Loucy (cell line): ENCODE results near the gene MANSC4.

Experiments used
- H2AFZ ChIP-seq: fragments of 200-600 bp; sonication (generic); 2 replicates; pipeline ENCODE4 v1.6.0; 2016; ENCODE audit warnings: antibody characterized with exemption, mild to moderate bottlenecking, low read length, moderate library complexity
- H3F3A ChIP-seq: fragments of 200-600 bp; 2 replicates; pipeline ENCODE4 v1.6.0; 2016; ENCODE audit warnings: antibody characterized with exemption, low read depth, mild to moderate bottlenecking
- H3K27me3 ChIP-seq: fragments of 200-600 bp; sonication (generic); 2 replicates; pipeline ENCODE4 v1.6.1; 2014; ENCODE audit warnings: low read length, mild to moderate bottlenecking; ENCODE audit not compliant: insufficient read depth, poor library complexity, severe bottlenecking
- H3K36me3 ChIP-seq: fragments of 200-600 bp; sonication (generic); 2 replicates; pipeline ENCODE4 v1.6.1; 2016; ENCODE audit warnings: low read length; ENCODE audit not compliant: insufficient read depth
- H3K4me1 ChIP-seq: fragments of 200-600 bp; sonication (generic); 2 replicates; pipeline ENCODE4 v1.5.1; 2014; ENCODE audit warnings: low read length, mild to moderate bottlenecking; ENCODE audit not compliant: insufficient read depth, poor library complexity, severe bottlenecking
- H3K4me2 ChIP-seq: fragments of 200-600 bp; sonication (generic); 2 replicates; pipeline ENCODE4 v1.6.0; 2014; ENCODE audit warnings: antibody characterized with exemption, low read length, low read depth, mild to moderate bottlenecking; ENCODE audit not compliant: poor library complexity, severe bottlenecking
- H3K4me3 ChIP-seq: fragments of 200-600 bp; sonication (generic); 2 replicates; pipeline ENCODE4 v1.5.1; 2014; ENCODE audit warnings: low read length, mild to moderate bottlenecking, mixed read lengths; ENCODE audit not compliant: poor library complexity, severe bottlenecking
- H3K79me2 ChIP-seq: fragments of 200-600 bp; sonication (generic); 2 replicates; pipeline ENCODE4 v1.6.1; 2014; ENCODE audit warnings: low read length; ENCODE audit not compliant: insufficient read depth
- H3K9ac ChIP-seq: fragments of 200-600 bp; sonication (generic); 2 replicates; pipeline ENCODE4 v1.6.0; 2014; ENCODE audit warnings: mild to moderate bottlenecking, low read depth, low read length, moderate library complexity; ENCODE audit not compliant: poor library complexity, severe bottlenecking
- H3K9me2 ChIP-seq: fragments of 200-600 bp; sonication (generic); replicated peaks from 2 replicates; pipeline ENCODE4 v1.6.1; 2016; ENCODE audit warnings: low read depth, low read length, mixed read lengths
- H3K9me3 ChIP-seq: fragments of 200-600 bp; sonication (generic); 2 replicates; pipeline ENCODE4 v1.6.1; 2014; ENCODE audit warnings: mild to moderate bottlenecking, antibody characterized with exemption, low read length, low read depth; ENCODE audit not compliant: insufficient read depth
- H4K20me1 ChIP-seq: fragments of 200-600 bp; sonication (generic); 2 replicates; pipeline ENCODE4 v1.6.0; 2014; ENCODE audit warnings: antibody characterized with exemption, low read length, mild to moderate bottlenecking; ENCODE audit not compliant: insufficient read depth, poor library complexity, severe bottlenecking
- EZH2phosphoT487 ChIP-seq: fragments of 200-600 bp; IDR thresholded peaks from 2 replicates; pipeline ENCODE4 v1.6.1; 2018; ENCODE audit warnings: antibody characterized with exemption, mild to moderate bottlenecking, moderate library complexity, borderline replicate concordance
- TF ChIP-seq, protein P1 (sequence below): fragments of 200-600 bp; sonication (generic); conservative IDR thresholded peaks from 2 replicates; pipeline ENCODE4 v1.5.1; 2014; ENCODE audit warnings: mild to moderate bottlenecking, antibody characterized with exemption, low read length

The MANSC4 gene

GRCh38 chr12:27800819-27801218, 20.8 kb upstream of the MANSC4 start:
- H3K4me2 ChIP-seq, result no peak overlapping the region
- H2AFZ ChIP-seq, result no peak overlapping the region
- H3K27me3 ChIP-seq, result no peaks in the 10 kb centered on the region
- no peak overlapping the region for H3K4me3 ChIP-seq
- no peak overlapping the region for H3K9ac ChIP-seq
- H3F3A ChIP-seq, result no peaks in the 10 kb centered on the region
- H3K79me2 ChIP-seq, result no peaks in the 10 kb centered on the region
- H3K4me1 ChIP-seq, result peaks cover 15% of the 10 kb centered on the region
- no peaks in the 10 kb centered on the region for H3K9me2 ChIP-seq
- no peaks in the 10 kb centered on the region for H4K20me1 ChIP-seq
- no peaks in the 10 kb centered on the region for H3K9me3 ChIP-seq
- peaks cover 38% of the 10 kb centered on the region for H3K36me3 ChIP-seq
- TF ChIP-seq, protein P1, sequence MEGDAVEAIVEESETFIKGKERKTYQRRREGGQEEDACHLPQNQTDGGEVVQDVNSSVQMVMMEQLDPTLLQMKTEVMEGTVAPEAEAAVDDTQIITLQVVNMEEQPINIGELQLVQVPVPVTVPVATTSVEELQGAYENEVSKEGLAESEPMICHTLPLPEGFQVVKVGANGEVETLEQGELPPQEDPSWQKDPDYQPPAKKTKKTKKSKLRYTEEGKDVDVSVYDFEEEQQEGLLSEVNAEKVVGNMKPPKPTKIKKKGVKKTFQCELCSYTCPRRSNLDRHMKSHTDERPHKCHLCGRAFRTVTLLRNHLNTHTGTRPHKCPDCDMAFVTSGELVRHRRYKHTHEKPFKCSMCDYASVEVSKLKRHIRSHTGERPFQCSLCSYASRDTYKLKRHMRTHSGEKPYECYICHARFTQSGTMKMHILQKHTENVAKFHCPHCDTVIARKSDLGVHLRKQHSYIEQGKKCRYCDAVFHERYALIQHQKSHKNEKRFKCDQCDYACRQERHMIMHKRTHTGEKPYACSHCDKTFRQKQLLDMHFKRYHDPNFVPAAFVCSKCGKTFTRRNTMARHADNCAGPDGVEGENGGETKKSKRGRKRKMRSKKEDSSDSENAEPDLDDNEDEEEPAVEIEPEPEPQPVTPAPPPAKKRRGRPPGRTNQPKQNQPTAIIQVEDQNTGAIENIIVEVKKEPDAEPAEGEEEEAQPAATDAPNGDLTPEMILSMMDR, result no peak
- no peak for TF ChIP-seq EZH2phosphoT487

DNA sequence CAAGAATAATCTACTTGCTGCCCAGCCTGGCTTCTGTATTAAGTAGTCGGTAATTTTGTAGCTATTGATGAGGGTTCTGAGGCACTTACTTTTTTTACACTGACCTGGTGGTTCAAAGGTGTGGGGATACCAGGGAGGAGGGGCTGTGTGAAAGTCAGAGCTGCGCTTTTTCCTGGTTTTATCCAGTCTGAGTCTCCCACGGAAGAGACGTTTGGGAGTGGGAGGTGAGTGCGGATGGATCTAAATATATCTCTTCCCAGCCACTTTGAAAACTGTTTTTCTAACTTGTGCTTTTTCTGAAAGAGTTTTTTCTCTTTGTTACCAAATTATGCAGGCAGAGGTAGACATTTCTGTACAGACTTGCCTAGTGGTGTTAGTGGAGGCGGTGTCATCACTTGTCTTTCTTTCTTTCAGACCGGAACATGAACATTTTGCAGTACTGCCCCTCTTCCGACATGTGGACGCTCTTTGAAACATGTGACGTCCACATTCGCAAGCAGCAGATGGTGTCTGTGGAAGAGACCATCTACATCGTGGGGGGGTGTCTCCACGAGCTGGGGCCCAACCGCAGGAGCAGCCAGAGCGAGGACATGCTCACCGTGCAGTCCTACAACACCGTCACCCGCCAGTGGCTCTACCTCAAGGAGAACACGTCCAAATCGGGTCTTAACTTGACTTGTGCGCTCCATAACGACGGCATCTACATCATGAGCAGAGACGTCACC, 17.4 kb upstream of the MANSC4 start:
- no peak overlapping the region for H3K9ac ChIP-seq
- H3K27me3 ChIP-seq, result no peaks in the 10 kb centered on the region
- H3K79me2 ChIP-seq, result no peaks in the 10 kb centered on the region
- no peaks in the 10 kb centered on the region for H3K9me3 ChIP-seq
- H4K20me1 ChIP-seq, result no peaks in the 10 kb centered on the region
- TF ChIP-seq, protein P1, result no peak
- no peak for TF ChIP-seq EZH2phosphoT487
- H3F3A ChIP-seq, result no peaks in the 10 kb centered on the region
- peaks cover 7% of the 10 kb centered on the region for H3K4me1 ChIP-seq
- H3K4me2 ChIP-seq, result no peak overlapping the region
- H3K36me3 ChIP-seq, result peaks cover 69% of the 10 kb centered on the region
- H2AFZ ChIP-seq, result no peak overlapping the region
- no peaks in the 10 kb centered on the region for H3K9me2 ChIP-seq
- H3K4me3 ChIP-seq, result no peak overlapping the region

DNA sequence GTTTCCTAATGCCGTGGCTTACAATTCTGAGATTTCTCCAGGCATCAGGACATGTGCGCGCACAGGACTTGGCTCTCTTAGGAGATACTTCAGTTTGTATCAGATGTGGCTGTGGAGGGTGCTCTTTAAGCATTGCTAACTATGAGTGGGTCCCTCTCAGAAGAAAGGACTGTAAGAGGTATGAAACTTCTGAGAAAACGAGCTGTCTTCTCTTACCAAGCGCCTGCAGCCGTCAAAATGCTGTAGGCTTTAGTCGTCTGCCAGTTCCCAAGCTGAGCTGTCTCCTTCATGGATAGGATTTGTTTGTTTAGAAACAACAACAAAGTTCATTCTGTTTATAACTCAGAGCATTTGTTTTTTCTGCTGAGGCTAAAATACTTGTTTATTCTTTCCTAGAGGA, 16.1 kb upstream of the MANSC4 start:
- Histone ChIP-seq H3K9me2 (no peaks in the 10 kb centered on the region), H3K79me2 (no peaks in the 10 kb centered on the region), H3K36me3 (peaks cover 79% of the 10 kb centered on the region), H4K20me1 (no peaks in the 10 kb centered on the region), H2AFZ (no peak overlapping the region), H3K9ac (no peak overlapping the region), H3K4me1 (no peaks in the 10 kb centered on the region), H3K4me3 (no peak overlapping the region), H3K4me2 (no peak overlapping the region), H3K9me3 (no peaks in the 10 kb centered on the region), H3F3A (no peaks in the 10 kb centered on the region), H3K27me3 (no peaks in the 10 kb centered on the region)
- TF ChIP-seq, protein P1, result no peak
- no peak for TF ChIP-seq EZH2phosphoT487
